Measurements from ENCODE around the gene EPG5.
"Not testable (repeated sequence)": the region's sequence is repeated elsewhere in the genome, so short reads cannot be mapped to it uniquely, and the experiment has no call there.

Gene EPG5

DNA sequence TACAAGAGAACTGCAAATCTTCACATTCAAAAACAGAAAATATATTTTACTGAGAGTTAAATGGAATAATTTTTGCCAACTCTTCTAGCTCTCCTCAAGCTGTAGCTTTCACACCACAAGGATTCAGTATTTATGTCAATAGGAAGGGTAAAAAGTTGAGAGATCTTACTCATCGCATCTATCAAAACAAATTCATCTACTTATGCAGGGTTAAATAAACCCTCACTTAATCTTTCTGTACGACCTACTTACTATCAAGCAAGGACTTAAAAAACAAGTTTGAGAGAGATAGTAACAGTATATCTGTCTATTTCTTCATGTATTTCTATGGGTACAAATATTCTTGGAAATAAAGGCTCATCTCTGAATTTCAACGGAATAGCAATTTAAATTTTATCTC, 106.2 kb downstream of the EPG5 start:
- no peak for DNase-seq

DNA sequence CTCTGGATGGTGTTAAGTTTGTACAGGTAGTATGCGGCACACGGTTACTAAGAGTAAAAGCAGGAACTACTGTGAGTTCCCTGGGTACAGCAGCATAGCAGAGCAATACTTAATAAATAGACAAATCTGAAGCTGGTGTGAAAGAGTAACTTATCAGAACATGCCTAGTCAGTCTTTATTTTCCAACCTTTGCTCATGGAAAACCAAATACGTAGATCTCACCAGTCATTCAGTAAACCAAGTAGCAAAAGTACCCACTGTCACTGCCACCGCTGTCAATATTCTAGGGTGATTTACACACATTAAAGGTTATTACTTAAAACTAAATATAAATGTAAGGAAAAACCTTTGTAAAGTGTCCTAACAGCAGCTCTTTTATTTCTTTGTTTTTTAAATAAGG, 106.6 kb downstream of the EPG5 start:
- DNase-seq: no peak

DNA sequence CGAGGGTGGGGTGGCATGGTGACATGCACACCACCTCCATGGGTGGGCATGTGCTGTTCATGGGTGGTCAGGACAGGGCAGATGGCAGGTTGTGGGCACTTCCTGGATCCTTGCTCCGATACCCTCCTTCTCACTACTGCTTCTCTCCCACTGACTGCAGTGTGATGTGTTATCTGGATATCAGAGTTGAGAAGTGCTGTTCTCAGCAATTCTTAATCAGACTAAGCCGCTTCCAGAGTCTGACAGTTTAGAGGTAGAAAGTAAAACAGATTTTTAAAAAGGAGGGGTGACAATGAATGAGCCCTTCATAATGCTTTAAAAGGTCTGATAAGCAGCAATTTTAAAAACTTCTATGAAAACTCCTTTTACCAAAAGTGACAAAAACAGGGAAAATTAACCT, 107.8 kb downstream of the EPG5 start:
- DNase-seq: no peak

DNA sequence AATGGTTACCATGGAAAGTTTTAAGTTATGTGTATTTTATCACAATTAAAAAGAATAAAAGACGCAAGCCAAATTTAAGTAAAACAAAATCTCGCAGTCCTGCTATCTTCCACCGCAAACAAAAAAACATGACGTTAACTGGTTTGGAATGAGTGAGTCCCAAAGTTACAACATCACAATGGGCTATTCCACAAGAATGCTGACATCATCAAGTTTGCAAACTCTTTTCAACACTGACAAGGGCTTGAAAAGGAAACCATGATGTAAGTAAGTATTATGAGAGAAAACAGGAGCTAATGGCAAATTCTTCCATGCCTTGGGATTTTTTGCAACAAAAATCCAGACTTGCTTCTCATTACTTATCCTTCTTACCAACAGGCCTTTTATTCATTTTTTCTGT, 110.6 kb downstream of the EPG5 start:
- DNase-seq: peak; percentile 60

DNA sequence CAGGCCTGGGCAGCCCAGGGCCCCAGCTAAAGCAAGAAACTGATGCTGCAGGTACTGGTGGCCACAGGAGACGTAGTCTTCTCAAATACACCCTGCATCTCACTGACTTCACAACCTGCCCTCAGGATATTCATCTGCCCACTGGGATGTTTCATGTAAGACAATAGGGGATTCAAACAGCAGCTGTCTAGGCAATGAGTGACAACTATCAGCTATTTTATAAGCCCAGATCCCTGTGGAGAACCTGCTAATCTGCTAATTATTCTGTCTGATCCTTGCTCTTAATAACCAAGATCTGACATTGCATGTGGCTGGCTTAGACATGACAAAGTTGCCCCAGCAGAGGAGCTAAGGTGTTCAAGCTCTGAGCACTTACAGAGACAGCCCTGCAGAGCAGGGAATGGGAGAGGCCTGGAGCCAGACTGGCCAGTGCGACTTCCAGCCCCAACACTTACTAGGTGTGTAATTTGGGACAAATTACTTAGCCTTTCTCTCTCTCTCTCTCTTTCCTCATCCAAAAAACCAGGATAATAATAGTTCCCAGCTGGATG, 113.0 kb downstream of the EPG5 start:
- no peak for DNase-seq

GRCh38 chr18:45852631-45853030, 114.5 kb downstream of the EPG5 start:
- no peak for DNase-seq

- DNase-seq: no peak
Measured at GRCh38 chr18:45851161-45851925, 115.8 kb downstream of the EPG5 start.

DNA sequence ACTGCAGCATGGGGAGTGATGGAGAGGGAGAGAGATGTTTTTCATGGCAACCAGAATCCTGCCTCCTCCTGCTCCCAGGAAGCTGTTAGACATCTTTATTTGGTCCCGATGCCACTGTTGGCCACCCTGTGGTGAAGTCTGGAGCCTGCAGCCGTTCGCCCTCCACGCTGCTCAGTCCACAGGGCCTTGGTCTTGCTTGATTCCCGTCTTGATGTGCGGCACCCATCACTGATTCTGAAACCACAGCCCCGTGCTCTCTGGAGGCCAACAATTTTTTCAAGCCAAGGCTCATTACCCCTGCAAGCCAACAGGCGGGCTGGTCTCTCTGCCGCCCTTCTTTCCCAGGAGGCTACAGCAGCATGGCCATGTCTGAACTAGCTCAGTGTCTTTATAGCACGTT, 117.1 kb downstream of the EPG5 start:
- no peak for DNase-seq

DNA sequence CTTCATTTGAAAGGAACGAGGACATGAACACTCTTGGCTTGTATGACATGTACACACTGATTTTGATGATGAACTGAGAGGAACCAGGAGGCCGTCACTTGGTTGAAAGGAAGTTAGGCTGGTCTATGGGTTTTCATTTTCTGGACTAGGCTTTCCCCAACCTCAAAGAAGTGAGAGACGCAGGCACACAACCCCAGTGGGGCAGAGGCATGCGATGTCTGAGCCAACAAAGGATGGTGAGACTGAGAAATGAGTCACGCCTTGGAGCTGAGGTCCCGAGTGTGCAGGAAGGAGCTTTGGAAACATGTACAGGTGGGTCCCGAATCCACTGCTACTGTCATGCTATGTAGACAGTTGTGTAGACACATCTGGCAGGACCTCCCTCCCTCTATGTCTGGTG, 117.6 kb downstream of the EPG5 start:
- no peak for DNase-seq

DNA sequence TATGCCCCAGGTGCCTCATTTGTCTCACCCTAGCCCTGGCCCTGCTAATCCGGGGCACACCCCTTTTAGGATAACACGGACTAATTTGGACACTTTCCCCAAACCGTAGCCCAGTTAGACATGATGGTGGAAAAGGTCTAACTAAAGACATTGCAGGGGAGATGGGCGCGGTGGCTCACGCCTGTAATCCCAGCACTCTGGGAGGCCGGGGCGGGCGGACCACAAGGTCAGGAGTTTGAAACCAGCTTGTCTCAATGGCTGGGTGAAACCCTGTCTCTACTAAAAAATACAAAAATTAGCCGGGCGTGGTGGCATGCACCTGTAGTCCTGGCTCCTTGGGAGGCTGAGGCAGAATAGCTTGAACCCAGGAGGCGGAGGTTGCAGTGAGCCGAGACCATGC, 118.5 kb downstream of the EPG5 start:
- DNase-seq: not testable (repeated sequence)

DNA sequence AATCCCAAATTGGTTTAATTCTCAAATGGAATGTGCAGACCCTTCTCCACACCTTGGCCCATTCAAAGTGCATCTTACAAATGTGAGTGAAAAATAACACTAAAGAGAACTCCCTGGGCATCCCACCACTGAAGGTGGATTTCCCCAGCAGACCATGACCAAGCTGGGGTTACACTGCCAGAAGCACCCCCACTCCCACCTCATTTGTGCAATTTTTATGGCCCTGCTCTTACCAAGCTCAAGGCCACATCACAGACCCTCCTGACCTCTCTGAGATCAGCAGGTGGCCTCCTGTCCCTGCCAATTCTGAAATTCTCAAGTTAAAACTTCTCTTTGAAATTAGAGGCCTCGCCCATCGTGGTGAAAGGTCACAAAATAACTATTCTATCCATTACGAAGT, 120.0 kb downstream of the EPG5 start:
- no peak for DNase-seq

- no peak for DNase-seq
Measured at GRCh38 chr18:45845410-45845809, 121.7 kb downstream of the EPG5 start.

- no peak for DNase-seq
Measured at GRCh38 chr18:45844938-45845337, 122.2 kb downstream of the EPG5 start.

- no peak for DNase-seq
Measured at GRCh38 chr18:45843019-45843418, 124.1 kb downstream of the EPG5 start.

GRCh38 chr18:45841765-45842442, 125.2 kb downstream of the EPG5 start:
- no peak for DNase-seq

- DNase-seq: no peak
Measured at GRCh38 chr18:45841060-45841764, 125.9 kb downstream of the EPG5 start.

DNA sequence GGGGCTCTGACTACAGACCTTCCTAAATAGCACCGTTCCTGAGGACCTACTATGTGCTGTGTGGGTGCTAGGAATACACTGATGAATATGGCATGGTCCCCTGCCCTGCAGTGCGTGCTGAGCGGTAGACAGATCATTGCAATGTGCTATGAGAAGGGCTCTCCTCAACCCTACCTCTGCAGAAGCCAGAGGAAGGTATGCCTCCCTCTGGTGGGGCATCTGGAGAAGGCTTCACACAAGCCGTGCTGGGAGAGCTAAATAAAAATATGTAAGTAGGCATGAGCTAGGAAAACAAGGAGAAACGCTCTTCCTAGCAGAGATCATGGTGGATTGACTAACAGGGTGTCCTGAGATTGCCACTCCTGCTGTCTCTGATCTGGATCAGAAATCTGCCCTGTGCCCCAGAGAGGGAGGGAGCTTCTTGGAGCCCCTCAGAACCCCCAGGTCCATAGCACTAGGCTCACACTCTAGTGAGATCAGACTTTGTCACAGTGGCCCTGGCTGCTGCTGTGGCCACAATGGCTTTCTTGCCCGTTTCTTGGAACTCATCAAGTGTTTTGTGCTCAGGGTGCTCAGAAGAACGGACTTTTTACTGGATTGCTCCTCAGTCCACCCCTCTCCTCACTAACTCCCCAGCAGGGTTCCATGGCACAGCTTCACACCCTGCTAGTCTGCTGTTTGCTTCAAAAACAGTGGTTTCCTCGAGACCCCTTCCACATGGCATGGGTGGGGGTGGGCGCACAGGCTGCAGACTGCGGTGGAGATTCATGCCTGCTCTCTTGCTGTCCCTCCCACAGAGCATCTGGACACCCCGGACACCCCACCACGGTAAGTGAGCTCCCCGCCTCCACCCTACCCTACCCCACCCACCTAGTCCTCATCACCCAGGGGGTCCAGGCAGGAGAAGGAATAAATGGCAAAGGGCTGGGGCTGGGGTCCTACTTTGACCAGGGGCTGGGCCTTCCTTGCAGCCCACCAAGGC, 127.4 kb downstream of the EPG5 start:
- DNase-seq: peak; percentile 82

- DNase-seq: no peak
Measured at GRCh38 chr18:45838302-45839070, 128.6 kb downstream of the EPG5 start.

DNA sequence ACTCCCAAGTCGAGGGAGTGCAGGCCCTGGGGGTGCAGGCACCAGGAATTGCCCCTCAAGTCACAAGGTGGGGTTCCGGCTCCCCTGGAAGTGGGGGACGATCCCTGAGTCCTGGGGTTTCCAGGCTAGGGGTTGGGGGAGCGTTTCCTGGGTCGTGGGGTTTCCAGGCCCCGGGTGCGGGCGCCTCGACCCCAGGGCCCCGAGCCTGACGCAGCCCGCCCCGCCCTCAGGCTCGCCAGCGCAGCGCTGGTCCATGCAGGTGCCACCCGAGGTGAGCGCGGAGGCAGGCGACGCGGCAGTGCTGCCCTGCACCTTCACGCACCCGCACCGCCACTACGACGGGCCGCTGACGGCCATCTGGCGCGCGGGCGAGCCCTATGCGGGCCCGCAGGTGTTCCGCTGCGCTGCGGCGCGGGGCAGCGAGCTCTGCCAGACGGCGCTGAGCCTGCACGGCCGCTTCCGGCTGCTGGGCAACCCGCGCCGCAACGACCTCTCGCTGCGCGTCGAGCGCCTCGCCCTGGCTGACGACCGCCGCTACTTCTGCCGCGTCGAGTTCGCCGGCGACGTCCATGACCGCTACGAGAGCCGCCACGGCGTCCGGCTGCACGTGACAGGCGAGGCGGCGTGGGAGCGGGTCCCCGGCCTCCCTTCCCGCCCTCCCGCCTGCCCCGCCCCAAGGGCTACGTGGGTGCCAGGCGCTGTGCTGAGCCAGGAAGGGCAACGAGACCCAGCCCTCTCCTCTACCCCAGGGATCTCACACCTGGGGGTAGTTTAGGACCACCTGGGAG, 129.7 kb downstream of the EPG5 start:
- DNase-seq: peak; percentile 41

Data from fibroblast of upper back skin (primary cell).